GM12891 (cell line): Measurements from ENCODE around the gene SDHAF3.
"Not testable (repeated sequence)": the region's sequence is repeated elsewhere in the genome, so short reads cannot be mapped to it uniquely, and the experiment has no call there.

Experiments
- DNase-seq: peaks from one replicate; pipeline ENCODE4 v3.0.0; 2011; ENCODE audit warnings: low spot score; ENCODE audit not compliant: insufficient read length
- FAIRE-seq: peaks from 2 replicates; lab custom pipeline; 2011; peaks lifted over from hg19 to GRCh38; lab: Jason Lieb, UNC
- PAX5 ChIP-seq: IDR thresholded peaks from 2 replicates; pipeline ENCODE4 v1.6.1; 2011; ENCODE audit warnings: low read length, moderate library complexity, mild to moderate bottlenecking; ENCODE audit not compliant: insufficient read depth, severe bottlenecking
- POLR2A ChIP-seq: IDR thresholded peaks from 2 replicates; pipeline ENCODE4 v1.6.1; 2011; ENCODE audit warnings: low read depth, low read length, control low read depth
- POLR2AphosphoS5 ChIP-seq: IDR thresholded peaks from 2 replicates; pipeline ENCODE4 v1.6.1; 2011; ENCODE audit warnings: low read depth, low read length, control low read depth
- POU2F2 ChIP-seq: IDR thresholded peaks from 2 replicates; pipeline ENCODE4 v1.6.1; 2011; ENCODE audit warnings: low read depth, mild to moderate bottlenecking, control low read depth, low read length, moderate library complexity
- SPI1 ChIP-seq: IDR thresholded peaks from 2 replicates; pipeline ENCODE4 v1.6.1; 2011; ENCODE audit warnings: low read depth, low read length, control low read depth
- TAF1 ChIP-seq: IDR thresholded peaks from 2 replicates; pipeline ENCODE4 v1.6.1; 2011; ENCODE audit warnings: low read depth, low read length, control low read depth

SDHAF3 gene

DNA sequence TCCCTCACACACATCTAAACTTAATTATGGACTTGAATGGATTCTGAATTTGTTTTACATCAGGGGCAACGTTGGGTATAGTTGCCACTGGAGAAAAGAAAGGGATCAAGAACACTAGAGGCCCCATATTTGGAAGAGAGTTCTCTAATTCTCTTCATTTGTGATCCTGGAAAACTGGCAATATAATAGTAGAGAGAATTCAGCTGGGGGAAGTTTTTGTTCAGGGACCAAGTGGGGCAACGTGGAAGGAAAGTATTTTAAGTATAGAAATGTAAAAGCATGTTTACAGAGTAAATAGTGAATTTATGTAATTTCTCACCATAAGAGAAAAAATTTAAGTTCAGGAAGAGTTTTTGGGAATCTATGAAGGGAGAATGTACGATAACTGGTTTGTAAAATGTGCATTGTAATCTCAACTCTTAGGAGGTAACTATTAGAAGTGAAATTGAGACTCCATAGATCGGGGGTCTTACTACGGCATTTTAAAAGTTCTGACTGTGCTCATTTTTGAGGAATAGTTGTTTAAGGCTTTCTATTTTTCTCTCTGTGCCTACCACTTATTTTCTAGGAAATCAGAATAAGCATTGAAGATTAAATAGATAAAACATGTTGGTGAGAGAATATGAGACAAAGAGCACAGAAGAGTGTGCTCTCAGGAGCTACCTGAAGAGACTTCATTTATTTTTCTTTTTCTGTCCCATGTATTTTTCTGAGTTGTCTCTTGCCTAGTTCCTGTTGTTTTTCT lies 3.4 kb downstream of the SDHAF3 start:
- TF ChIP-seq TAF1 (no peak), PAX5 (no peak), POLR2AphosphoS5 (no peak), POLR2A (no peak), POU2F2 (no peak), SPI1 (no peak)
- no peak for DNase-seq
- no peak for FAIRE-seq

DNA sequence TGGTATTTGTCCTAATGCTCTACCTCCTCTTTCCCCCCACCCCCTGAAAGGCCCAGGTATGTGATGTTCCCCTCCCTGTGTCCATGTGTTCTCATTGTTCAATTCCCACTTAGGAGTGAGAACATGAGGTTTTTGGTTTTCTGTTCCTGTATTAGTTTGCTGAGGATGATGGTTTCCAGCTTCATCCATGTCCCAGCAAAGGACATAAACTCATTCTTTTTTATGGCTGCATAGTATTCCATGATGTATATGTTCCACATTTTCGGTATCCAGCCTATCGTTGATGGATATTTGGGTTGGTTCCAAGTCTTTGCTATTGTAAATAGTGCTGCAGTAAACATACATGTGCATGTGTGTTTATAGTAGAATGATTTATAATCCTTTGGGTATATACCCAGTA lies 5.6 kb downstream of the SDHAF3 start:
- FAIRE-seq, DNase-seq: not testable (repeated sequence)

DNA sequence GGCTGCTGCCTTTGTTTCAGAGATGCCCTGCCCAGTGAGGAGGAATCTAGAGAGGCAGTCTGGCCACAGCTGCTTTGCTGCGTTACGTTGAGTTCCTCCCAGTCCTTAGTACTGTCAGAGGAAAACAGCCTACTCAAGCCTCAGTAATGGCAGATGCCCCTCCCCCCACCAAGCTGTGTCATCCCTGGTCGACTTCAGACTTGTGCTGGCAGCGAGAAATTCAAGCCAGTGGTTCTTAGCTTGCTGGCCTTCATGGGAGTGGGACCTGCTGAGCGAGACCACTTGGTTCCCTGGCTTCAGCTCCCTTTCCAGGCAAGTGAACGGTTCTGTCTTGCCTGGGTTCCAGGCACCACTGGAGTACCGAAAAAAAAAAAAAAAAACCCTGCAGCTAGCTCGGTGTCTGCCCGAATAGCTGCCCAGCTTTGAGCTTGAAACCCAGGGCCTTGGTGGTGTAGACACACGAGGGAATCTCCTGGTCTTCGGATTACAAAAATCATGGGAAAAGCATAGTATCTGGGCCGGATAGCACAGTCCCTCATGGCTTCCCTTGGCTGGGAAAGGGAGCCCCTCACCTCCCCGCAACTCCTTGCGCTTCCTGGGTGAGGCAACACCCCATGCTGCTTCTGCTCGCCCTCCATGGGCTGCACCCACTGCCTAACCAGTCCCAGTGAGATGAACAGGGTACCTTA lies 9.1 kb downstream of the SDHAF3 start:
- FAIRE-seq = no peak
- no peak for TF ChIP-seq PAX5
- no peak for TF ChIP-seq POU2F2
- TF ChIP-seq POLR2AphosphoS5 = no peak
- TF ChIP-seq POLR2A = no peak
- TF ChIP-seq TAF1 = no peak
- no peak for TF ChIP-seq SPI1
- DNase-seq = no peak

DNA sequence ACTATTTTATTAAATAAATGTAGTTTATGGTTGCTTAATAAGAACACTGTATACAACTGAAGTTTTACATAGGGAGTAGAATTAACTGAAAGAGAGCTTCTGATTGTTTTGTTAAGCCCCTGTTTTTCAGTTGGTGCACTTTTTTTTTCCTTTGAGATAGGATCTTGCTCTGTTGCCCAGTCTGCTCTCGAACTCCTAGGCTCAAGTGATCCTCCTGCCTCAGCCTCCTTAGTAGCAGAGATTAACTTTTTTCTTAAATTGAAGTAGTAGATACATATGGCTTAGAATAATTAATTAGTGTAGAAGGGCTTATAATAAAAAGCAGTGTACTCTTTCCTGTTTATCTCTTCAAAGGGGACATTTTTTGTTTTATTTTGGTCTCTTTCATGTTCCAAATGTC lies 11.2 kb downstream of the SDHAF3 start:
- DNase-seq = no peak
- FAIRE-seq = no peak
- TF ChIP-seq POLR2A = no peak
- TF ChIP-seq TAF1 = no peak
- no peak for TF ChIP-seq POLR2AphosphoS5
- no peak for TF ChIP-seq SPI1
- TF ChIP-seq PAX5 = no peak
- no peak for TF ChIP-seq POU2F2

DNA sequence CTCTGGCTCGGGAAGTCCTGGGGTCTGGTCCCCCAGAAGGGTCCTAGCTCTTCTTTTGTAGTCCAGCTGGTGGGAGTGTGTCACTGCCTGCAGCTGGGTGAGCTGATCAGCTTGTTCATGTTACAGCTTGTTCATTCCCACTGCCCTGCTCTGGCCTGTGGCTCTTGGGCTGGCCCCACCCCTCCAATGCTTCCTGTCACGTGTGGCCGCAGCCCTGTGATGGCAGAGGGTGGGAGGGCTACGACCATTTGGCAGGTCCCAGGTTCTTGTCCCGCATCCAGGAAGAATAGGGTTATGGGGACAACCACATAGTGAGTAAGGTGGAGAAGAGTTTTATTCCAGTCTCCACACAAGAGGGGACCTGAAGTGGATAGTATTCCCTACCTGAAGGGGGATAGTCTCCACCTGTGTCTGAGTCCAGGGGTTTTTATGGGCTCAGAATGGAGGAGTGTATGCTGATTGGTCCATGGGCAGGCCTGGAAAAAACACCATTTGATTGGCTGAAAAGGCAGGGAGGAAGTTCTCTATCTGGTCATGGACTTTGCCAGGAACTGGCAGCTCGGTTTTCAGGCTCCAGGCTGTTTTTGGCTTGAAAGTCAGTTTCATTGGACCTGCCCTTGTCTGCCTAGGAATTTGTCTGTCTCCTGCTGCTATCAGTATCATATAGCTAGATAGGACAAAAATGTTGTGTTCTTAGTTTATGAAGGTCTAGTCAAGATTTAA lies 13.1 kb downstream of the SDHAF3 start:
- DNase-seq (no peak), FAIRE-seq (no peak)
- TF ChIP-seq SPI1 (no peak), POLR2A (no peak), POU2F2 (no peak), TAF1 (no peak), POLR2AphosphoS5 (no peak), PAX5 (no peak)

DNA sequence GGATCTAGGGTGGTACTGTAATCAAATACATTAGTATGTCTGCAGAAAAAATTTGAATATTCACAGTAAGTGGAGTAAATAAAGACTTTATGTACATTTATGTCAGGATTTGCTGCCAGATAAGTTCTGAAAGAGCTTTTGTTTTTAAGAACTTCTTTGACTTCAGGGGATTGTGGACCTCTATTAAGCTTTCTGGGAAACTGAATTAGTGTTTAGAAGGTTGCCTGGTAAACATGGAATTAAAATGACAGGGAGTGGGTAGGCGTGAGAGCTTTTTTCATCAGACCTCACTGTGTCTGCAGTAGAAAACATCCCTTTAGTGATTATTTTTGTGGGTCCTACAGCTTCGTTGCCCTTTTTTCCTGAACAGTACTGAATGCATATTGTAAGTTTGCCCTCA lies 15.7 kb downstream of the SDHAF3 start:
- FAIRE-seq (no peak), DNase-seq (no peak)
- no peak for TF ChIP-seq PAX5
- TF ChIP-seq POLR2AphosphoS5 = no peak
- TF ChIP-seq POU2F2 = no peak
- no peak for TF ChIP-seq POLR2A
- no peak for TF ChIP-seq TAF1
- no peak for TF ChIP-seq SPI1

DNA sequence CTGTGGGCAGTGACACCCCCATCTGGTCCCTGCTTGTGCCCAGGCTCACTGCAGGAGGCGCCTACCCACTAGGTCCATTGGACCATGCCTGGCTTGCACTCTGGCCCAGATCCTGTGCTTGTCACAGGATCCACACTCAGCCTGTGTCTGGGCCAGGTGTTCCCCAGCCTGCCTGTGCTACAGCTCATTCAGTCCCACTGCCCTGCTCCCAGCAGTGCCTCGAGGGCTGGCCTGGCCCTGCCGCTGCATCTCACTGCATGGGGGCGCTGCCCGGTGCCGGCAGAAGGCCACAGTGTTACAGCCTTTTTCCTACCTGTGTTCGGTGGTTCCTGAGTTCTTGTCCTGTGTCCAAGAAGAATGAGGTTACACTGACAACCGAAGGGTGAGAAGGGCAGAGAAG lies 21.3 kb downstream of the SDHAF3 start:
- FAIRE-seq (no peak), DNase-seq (no peak)
- TF ChIP-seq POLR2A (no peak), POU2F2 (no peak), POLR2AphosphoS5 (no peak), SPI1 (no peak), PAX5 (no peak), TAF1 (no peak)

DNA sequence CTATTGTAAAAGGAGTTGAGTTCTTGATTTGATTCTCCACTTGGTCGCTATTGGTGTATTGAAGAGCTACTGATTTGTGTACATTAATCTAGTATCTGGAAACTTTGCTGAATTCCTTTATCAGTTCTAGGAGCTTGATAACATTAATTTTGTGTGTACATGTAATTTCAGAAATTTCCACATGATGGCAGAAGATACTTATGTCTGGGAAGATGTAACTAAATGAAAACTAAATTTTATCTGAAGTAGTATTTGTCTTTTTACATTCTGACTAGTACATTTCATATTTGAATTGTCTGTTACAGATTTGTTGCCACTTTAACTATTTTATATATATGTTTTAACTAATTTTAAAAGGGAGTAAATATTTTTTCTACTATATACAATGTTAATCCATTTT lies 27.6 kb downstream of the SDHAF3 start:
- FAIRE-seq (peak; percentile 40), DNase-seq (no peak)
- TF ChIP-seq POLR2AphosphoS5 = no peak
- TF ChIP-seq PAX5 = no peak
- no peak for TF ChIP-seq TAF1
- TF ChIP-seq POLR2A = no peak

DNA sequence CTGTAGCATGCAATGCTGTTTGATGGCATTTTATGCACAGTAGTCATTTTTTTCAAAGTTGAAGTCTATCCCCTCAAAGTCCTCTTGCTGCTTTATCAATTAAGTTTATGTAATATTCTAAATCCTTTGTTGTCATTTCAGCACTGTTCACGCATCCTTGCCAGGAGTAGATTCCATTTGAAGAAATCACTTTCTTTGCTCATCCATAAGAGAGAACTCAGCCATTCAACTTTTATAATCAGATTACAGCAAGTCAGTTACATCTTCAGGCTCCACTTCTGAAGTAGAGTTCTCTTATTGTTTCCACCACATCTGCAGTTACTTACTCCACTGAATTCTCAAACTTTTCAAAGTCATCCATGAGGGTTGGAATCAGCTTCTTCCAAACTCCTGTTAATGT lies 32.3 kb downstream of the SDHAF3 start:
- no peak for FAIRE-seq
- no peak for DNase-seq
- TF ChIP-seq PAX5 = no peak
- no peak for TF ChIP-seq POLR2A
- no peak for TF ChIP-seq TAF1
- no peak for TF ChIP-seq POLR2AphosphoS5
- no peak for TF ChIP-seq POU2F2
- TF ChIP-seq SPI1 = no peak
